Glomerular visceral epithelial cell (primary cell): ENCODE results near the gene OSBPL9.

ENCODE experiments used
- DNase-seq: peaks from one replicate; pipeline ENCODE4 v3.0.0-alpha.2; 2016; ENCODE audit errors: extremely low spot score

The OSBPL9 gene

GRCh38 chr1:51616903-51617708 lies at the start of gene OSBPL9:
TSS of gene OSBPL9 (plus strand) at chr1:51617092. CDS start at chr1:51617111, 19 bp downstream.
- peak; percentile 93 for DNase-seq

- DNase-seq = peak; percentile 63
These were observed 49.2 kb upstream of the OSBPL9 start for GRCh38 chr1:51567653-51568052.

- no peak for DNase-seq
These were observed 48.5 kb upstream of the OSBPL9 start for GRCh38 chr1:51568231-51568935.

- DNase-seq = peak; percentile 77
These were observed 47.4 kb upstream of the OSBPL9 start for GRCh38 chr1:51569284-51570062.

- peak; percentile 17 for DNase-seq
These were observed 46.7 kb upstream of the OSBPL9 start for GRCh38 chr1:51570063-51570710.

GRCh38 chr1:51572365-51572764 lies 44.5 kb upstream of the OSBPL9 start:
- no peak for DNase-seq

GRCh38 chr1:51574796-51575195 lies 42.1 kb upstream of the OSBPL9 start:
- DNase-seq = no peak

- DNase-seq = no peak
These were observed 41.3 kb upstream of the OSBPL9 start for GRCh38 chr1:51575406-51576084.

- no peak for DNase-seq
These were observed 40.8 kb upstream of the OSBPL9 start for GRCh38 chr1:51576085-51576444.

- DNase-seq = no peak
These were observed 40.0 kb upstream of the OSBPL9 start for GRCh38 chr1:51576923-51577322.

GRCh38 chr1:51578383-51579109 lies 38.3 kb upstream of the OSBPL9 start:
- DNase-seq = no peak

- no peak for DNase-seq
These were observed 35.7 kb upstream of the OSBPL9 start for GRCh38 chr1:51581238-51581637.

- no peak for DNase-seq
These were observed 33.4 kb upstream of the OSBPL9 start for GRCh38 chr1:51583532-51583931.

GRCh38 chr1:51584021-51584420 lies 32.9 kb upstream of the OSBPL9 start:
- DNase-seq = no peak

- no peak for DNase-seq
These were observed 24.2 kb upstream of the OSBPL9 start for GRCh38 chr1:51592711-51593110.

- no peak for DNase-seq
These were observed 22.2 kb upstream of the OSBPL9 start for GRCh38 chr1:51594716-51595115.

GRCh38 chr1:51600529-51600928 lies 16.4 kb upstream of the OSBPL9 start:
- no peak for DNase-seq

GRCh38 chr1:51600965-51601364 lies 15.9 kb upstream of the OSBPL9 start:
- DNase-seq = no peak

- DNase-seq = no peak
These were observed 10.8 kb upstream of the OSBPL9 start for GRCh38 chr1:51605961-51606723.

GRCh38 chr1:51607681-51608095 lies 9.2 kb upstream of the OSBPL9 start:
- no peak for DNase-seq
